Lung (tissue), 12 donors: ENCODE measurements around the gene SEL1L3. TPM values are rescaled to one million over a fixed set of nuclear protein-coding genes. Genes with fewer than 3 reads are reported as not detected.

ENCODE experiments used
- ATAC-seq: fragments of 200-7000 bp; cut with Tn5 transposase; one replicate; pipeline ENCODE4 v1.9.1; 2020; ENCODE audit warnings: moderate number of reproducible peaks; ENCODE audit not compliant: insufficient read depth, low FRiP score
- DNase-seq, 3 donors: peaks; one replicate each; pipeline ENCODE4 v3.0.0-alpha.2; 2013 to 2017
- H3K27ac ChIP-seq, 2 donors: one replicate each; pipeline ENCODE4 v1.5.1; 2013; ENCODE audit warnings: mild to moderate bottlenecking in 2 of 2, moderate library complexity in 2 of 2, control low read depth in 1 of 2, inconsistent platforms in 1 of 2, low read depth in 1 of 2, low read length in 1 of 2
- H3K27me3 ChIP-seq, 3 donors: one replicate each; pipeline ENCODE4 v1.5.1; 2013; ENCODE audit warnings: low read length in 2 of 3; ENCODE audit not compliant: control insufficient read depth in 3 of 3, insufficient read depth in 3 of 3
- H3K36me3 ChIP-seq, 4 donors: one replicate each; pipeline ENCODE4 v1.5.1; 2013; ENCODE audit warnings: low read length in 4 of 4, mild to moderate bottlenecking in 1 of 4, moderate library complexity in 1 of 4; ENCODE audit not compliant: control insufficient read depth in 4 of 4, insufficient read depth in 4 of 4
- H3K4me1 ChIP-seq, 5 donors: one replicate each; pipeline ENCODE4 v1.5.1; 2013; ENCODE audit warnings: low read length in 5 of 5, mild to moderate bottlenecking in 2 of 5, moderate library complexity in 1 of 5; ENCODE audit not compliant: control insufficient read depth in 5 of 5, insufficient read depth in 5 of 5
- H3K4me3 ChIP-seq: one replicate; pipeline ENCODE4 v1.5.1; 2013; ENCODE audit warnings: mild to moderate bottlenecking, control low read depth, moderate library complexity
- H3K9ac ChIP-seq, 2 donors: one replicate each; pipeline ENCODE4 v1.5.1; 2013; ENCODE audit warnings: low read length in 2 of 2, control low read depth in 1 of 2; ENCODE audit not compliant: insufficient read depth in 1 of 2
- H3K9me3 ChIP-seq, 4 donors: one replicate each; pipeline ENCODE4 v1.5.1; 2013; ENCODE audit warnings: low read length in 3 of 4, mild to moderate bottlenecking in 1 of 4, moderate library complexity in 1 of 4; ENCODE audit not compliant: control insufficient read depth in 4 of 4, insufficient read depth in 3 of 4
- CTCF ChIP-seq: IDR thresholded peaks from 2 replicates; pipeline ENCODE4 v1.5.1; 2012; ENCODE audit warnings: mild to moderate bottlenecking; ENCODE audit errors: control extremely low read depth, extremely low read depth
- WGBS, 2 donors: extraction: QIAGEN DNeasy Blood & Tissue Kit; methylation state at CpG; one replicate each; pipeline ENCODE4 v1.1.7; 2013; 5-methylcytosine and 5-hydroxymethylcytosine counted together
- polyA plus RNA-seq, 2 donors: library from polyadenylated mRNA; stranded (reverse); fragments of 200-250 nt; gene quantifications; one replicate each; pipeline ENCODE4 v1.2.1, GENCODE V29; 2013
- total RNA-seq, 2 donors: library from RNA; depleted of rRNA in 1 of 2; stranded (reverse); fragments of >200 nt in 1 of 2; gene quantifications; one replicate each; pipeline ENCODE4 v1.2.1, GENCODE V29; 2014 to 2021
- donor health status: control.
- donor health status: control.
- donor health status: Bipolar disorder and iron deficiency.
- donor health status: healthy.
- donor health status: DM: yes; HTN: yes; CAD: no.

The SEL1L3 gene
- total and polyA plus RNA-seq, 4 donors = 29.2 to 93.3 (median 57.1) TPM

- Histone ChIP-seq H3K9me3 (peaks cover 0 to 2% (median 0%) of the 10 kb centered on the region in 4 donors), H3K4me1 (peaks cover 0 to 12% (median 4%) of the 10 kb centered on the region in 5 donors), H3K36me3 (no peaks in the 10 kb centered on the region), H3K9ac (no peak overlapping the region), H3K4me3 (no peak overlapping the region), H3K27me3 (no peaks in the 10 kb centered on the region), H3K27ac (no peak overlapping the region)
- no peak for DNase-seq
- TF ChIP-seq CTCF = no peak
- no peak for ATAC-seq
- WGBS, 2 donors = 85 to 93% methylated on average over 3 of the region's 3 CpGs
Measured at GRCh38 chr4:25874655-25875054, 11.9 kb upstream of the SEL1L3 start.

DNA sequence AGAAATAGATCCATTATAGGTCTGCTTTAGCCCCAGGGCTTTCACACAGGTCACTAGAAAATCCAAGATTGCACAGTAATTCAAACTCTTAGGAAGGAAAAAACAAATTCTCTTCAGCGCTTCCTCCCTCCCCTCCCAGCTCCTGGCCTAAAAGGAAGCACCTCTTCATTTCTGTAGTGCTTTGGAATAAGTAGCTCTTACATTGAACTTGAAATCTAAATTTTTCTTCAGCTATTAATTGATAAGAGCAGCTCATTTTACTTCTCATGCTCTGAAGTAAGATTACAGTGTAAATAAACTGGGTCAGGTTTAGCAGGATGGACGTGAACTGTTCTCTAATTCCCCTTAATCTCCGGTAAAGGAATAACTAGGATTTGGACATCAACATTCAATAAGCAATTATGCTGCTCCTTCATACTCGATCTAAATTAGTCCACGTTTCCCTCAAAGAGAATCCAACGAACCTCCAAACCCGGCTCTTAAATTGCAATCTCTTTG is 10.9 kb upstream of the SEL1L3 start:
- no peak for ATAC-seq
- no peak for TF ChIP-seq CTCF
- no peak overlapping the region for H3K27ac ChIP-seq

GRCh38 chr4:25872851-25873631 is 10.3 kb upstream of the SEL1L3 start:
- no peaks in the 10 kb centered on the region for H3K27me3 ChIP-seq
- no peak overlapping the region for H3K27ac ChIP-seq
- no peak for ATAC-seq

More for the DNA sequence above, 10.9 kb upstream of the SEL1L3 start:
- no peak overlapping the region for H3K4me3 ChIP-seq
- no peaks in the 10 kb centered on the region for H3K27me3 ChIP-seq
- 53 to 81% methylated on average over 7 of the region's 7 CpGs for WGBS, 2 donors
- H3K9ac ChIP-seq = no peak overlapping the region
- DNase-seq = no peak
- H3K9me3 ChIP-seq = no peaks in the 10 kb centered on the region
- no peaks in the 10 kb centered on the region for H3K36me3 ChIP-seq
- H3K4me1 ChIP-seq = peaks cover 0 to 15% (median 4%) of the 10 kb centered on the region in 5 donors

More at GRCh38 chr4:25872851-25873631, 10.3 kb upstream of the SEL1L3 start:
- DNase-seq = no peak
- Histone ChIP-seq H3K9me3 (no peaks in the 10 kb centered on the region), H3K36me3 (no peaks in the 10 kb centered on the region), H3K9ac (no peak overlapping the region), H3K4me1 (peaks cover 0 to 16% (median 4%) of the 10 kb centered on the region in 5 donors), H3K4me3 (no peak overlapping the region)
- TF ChIP-seq CTCF = no peak
- 74 to 84% methylated on average over 13 of the region's 13 CpGs for WGBS, 2 donors
